Activated CD4-positive, alpha-beta T cell treated with anti-CD3 and anti-CD28 coated beads for 48 hours (primary cell): Measurements from ENCODE around the gene TMEM178A.
"Not testable (repeated sequence)": the region's sequence is repeated elsewhere in the genome, so short reads cannot be mapped to it uniquely, and the experiment has no call there.

Source experiments
- DNase-seq: peaks from one replicate; pipeline ENCODE4 v3.0.0-alpha.2; 2020

Gene TMEM178A

DNA sequence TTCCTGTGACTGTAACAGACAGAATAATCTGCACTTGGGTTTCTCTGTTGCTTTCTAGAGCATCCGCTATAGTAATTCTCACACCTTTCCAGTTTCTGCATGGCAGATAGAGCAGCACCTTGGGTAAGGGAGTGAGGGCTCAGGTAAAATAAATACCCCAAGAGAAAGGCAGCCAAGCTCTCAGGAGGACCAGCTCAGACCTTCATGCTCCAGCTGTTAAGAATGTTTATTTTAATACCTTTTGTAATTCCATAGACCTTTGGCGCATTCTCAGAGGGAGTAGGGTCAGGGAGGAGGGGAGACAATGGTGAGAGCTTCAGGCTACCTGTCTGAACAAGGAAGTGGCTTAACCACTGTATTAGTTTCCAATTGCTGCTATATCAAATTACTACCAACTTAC is 16.2 kb upstream of the TMEM178A start:
- DNase-seq, result no peak

DNA sequence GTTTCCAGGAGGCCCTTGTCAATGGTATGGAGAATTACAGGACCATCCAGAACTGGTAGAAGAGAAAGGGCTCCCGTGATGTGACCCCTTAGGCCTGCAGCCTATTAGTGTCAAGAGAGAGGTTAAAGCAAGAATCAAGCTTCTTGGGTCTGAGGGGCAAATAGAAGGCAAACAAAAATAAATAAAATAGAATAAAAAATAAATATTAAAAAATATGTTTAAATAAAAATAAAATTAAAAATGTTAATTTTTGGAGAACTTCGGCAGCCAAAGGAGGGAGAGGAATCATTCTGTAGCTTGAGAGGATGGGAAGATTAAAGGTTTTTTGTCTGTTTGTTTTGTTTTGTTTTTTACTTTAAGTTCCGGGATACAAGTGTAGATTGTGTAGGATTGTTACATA is 15.2 kb upstream of the TMEM178A start:
- DNase-seq, result no peak

DNA sequence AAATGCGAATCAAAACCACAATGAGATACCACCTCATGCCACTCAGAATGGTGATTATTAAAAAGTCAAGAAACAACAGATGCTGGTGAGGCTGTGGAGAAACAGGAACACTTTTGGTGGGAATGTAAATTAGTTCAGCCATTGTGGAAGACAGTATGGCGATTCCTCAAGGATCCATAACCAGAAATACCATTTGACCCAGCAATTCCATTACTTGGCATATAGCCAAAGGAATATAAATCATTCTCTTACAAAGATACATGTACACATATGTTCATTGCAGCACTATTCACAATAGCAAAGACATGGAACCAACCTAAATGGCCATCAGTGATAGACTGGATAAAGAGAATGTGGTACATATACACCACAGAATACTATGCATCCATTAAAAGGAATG is 9.5 kb upstream of the TMEM178A start:
- DNase-seq, result not testable (repeated sequence)

DNA sequence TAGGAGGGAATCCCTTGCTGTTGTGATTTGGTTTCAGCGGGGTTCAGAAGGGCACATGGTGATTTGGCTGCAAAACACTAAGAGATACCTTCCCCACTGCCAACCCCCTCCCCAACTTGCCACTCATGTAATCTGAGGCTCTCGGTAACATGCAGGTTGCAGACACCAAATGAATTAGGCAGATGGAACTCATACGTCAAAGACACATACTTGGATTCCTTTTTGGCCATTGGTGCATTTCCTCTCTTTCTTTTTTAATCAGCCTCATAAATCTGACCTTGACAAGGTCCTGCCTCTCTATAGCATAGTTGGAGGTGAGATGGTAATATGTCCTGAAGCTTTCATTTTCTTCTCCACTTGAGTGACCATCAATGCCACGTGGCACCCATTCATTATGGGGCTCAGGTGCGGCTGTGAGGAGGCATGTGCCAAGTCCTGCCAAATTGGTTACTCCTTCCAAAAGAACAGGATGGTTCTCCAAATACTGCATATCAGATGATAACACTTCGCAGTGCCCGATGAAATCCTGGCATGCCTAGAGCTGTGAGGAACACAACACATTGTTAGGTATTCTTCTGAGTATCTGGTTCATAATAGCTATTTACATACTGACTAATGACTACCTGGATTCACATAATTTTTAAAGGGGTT is 8.3 kb upstream of the TMEM178A start:
- DNase-seq, result no peak

DNA sequence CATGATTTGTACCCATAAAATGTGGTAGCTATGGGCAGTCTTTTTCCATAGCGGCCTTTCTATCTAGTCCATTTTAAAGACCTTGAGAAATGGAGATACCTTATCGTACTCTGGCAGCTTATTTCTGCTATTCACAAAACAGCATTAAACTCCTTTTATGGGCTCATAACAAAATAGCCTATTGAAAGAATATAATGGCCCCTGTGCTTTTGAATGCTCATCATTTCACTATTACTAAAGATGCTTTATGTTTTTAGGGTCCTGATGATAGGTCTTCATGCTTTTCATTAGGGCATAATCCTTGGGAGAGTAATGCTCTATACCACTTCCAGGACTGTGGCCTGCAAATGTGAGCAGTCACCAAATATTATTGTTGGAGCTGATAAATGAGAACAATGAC is 7.3 kb upstream of the TMEM178A start:
- no peak for DNase-seq

DNA sequence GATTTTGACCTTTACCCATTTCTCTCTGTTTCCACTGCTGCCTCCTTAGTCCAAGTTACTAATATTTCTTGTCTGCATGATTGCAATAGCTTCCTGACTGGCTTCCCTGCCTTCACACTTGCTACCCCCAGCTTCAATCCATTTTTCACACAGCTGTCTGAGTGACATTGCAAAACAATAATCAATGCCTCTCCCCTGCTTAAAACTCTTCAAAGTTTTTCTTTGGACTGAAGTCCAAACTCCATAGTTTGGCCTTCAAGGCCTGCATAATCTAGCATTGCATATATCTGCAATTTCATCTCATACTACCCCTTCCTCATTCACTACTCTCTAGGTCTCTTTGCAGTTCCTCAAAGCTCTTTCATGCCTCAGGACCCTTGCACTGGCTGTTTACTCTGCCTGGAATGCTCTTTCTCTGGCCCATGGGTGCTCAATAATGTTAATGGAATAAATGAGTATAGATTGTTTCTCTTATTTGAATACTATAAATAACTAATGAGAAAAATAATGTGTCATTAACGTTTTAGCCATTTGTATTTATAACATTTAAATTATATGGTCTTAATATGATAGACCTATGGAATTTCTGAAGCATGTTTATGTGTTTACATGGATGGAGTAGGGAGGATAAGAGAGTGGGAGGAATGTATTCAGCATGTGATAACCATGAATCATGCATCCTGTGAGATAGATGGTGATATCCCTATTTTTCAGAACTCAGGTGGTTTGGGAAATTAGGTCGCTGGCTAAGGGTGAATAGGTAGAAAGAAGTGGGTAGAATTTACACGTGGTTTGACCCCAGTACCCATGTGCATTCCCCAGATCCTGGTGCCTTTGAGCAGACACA is 5.7 kb upstream of the TMEM178A start:
- no peak for DNase-seq

DNA sequence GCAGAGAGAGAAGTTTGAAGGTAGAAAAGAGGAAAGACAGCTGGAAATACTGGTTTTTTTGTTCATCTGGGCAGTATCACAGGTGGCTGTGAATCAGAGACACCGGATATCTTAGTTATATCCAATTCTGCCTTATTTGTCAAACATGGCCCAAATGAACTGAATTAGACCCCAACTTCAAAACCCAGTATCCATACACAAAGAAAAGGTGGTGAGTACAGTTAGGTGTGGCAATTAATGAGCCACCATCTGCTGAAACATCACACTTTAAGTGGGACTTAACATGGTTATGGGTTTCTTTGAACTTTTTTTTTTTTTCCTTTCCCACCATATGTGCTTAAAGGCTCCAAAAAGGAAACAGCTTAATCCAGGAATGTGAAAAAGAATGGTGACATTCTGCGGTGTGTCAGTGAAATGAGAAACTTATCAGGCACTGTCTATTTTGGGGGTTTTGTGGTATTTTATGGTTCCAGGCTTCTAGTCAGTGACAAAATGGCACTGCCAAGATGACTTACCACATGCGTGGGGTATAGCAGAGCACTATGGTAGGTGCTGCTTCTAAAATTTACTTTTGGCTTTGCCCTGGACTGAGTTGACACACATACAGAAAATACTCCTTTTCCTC is 5.0 kb upstream of the TMEM178A start:
- no peak for DNase-seq

DNA sequence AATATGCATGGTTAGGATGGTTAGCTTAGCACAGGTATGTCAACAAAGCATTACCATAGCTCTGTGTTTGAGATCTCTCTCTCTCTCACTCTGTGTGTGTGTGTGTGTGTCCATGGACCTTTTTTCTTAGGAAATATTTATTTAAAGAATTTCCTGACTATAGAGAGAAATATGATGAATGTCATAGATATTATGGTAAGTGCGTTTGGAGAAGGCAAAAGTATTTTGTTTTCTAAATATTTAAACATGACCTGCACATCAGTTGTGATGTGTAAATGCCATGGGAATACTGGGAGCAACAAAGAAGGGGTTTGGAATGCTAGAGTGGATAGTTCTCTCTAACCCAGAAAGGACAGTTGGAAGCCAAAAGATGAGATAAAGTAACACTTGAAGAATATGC is 3.9 kb upstream of the TMEM178A start:
- DNase-seq, result no peak

DNA sequence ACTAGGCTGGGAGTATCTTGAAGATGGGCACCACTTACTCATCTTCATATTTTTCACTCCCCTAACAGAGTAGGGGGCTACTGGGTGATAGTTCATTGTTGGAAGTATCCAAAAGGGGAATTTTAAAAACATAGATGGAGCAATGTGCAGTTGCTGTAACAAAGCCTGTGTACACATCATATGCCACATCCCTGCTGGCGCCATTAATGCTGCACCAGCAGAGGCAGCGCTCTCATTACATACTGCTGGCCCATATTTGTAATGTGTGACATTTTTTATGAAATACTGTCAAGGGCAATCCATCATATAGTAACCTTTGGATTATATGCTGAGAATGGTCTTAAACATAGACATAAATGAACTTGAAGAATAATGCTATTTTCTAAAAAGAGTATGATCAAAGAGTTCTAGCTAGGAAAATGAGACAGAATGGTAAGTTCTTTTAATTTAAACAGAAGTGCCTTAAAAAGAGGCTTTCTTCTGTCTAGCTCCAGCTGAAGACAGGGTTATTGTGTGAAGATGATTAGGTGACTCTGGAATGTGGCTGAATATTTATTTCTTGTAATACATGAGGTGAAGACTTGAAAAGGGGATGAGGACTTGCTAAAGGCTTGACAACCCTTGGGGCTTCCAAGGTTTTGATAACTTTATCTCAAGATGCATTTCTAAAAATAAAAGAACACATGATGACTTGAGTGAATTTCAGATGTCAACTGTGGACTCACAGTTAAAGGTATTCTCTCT is 2.4 kb upstream of the TMEM178A start:
- DNase-seq, result no peak

DNA sequence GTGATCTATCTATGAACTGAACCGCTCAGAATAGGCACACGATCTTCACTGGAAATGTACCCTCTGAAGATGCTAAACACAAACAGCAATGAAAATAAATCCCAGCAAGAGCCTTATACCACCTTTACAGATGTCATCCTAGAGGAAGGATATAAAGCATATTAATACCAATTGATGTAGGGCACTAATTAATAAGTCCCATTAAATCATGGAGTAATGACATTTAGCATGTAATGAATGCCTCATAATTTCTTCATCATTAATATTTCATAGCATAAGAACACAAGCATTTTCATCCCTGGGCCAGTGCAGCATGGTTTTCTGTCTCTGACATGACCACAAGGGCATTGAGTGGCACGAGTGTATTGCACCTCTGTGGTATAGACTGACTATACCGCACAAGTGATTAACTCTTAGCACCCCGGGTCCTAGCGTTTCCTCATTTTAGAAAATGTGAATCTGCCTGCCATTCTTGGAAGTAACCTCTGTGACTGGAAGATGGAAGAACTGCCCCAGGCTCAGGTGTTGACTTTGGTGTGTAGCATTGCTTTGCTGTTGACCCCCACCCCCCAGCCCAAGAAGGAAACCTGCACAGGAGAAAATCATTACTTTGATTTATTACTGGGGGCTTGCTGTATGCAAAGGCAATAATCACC is 1.4 kb upstream of the TMEM178A start:
- no peak for DNase-seq

DNA sequence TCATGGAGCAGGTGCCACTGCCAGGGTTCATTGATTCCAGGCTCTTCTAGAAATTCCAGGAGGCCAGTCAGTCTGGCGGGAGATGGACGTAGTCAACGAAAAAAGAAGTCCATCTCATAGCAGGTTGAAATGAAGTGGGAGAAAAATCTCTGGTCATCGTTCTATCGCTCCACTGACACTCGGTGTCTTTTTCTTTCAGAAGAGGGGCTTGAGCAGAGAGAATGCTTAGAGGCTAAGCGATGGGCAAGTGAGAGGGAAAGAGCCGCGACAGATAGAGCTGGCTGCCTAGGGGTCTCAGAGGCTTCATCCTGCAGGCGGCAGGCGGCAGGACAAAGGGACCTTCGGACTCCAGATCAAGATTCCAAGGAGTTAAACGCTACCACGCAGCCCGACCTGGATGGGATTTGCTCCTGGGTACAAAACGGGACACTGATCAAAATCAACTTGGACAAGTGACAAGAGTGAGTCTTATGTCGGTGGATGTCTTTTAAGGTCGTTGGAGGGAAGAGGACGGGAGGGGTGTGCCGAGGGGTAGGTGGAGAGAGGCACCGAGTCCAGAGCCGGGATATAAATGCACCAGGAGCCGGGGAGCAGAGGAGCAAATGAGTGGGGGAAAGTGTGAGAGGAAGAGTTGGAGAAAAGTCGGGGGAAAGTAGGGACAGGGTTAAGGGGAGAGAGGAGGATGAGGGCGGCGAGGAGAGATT is 677 bp upstream of the TMEM178A start:
- DNase-seq, result no peak

DNA sequence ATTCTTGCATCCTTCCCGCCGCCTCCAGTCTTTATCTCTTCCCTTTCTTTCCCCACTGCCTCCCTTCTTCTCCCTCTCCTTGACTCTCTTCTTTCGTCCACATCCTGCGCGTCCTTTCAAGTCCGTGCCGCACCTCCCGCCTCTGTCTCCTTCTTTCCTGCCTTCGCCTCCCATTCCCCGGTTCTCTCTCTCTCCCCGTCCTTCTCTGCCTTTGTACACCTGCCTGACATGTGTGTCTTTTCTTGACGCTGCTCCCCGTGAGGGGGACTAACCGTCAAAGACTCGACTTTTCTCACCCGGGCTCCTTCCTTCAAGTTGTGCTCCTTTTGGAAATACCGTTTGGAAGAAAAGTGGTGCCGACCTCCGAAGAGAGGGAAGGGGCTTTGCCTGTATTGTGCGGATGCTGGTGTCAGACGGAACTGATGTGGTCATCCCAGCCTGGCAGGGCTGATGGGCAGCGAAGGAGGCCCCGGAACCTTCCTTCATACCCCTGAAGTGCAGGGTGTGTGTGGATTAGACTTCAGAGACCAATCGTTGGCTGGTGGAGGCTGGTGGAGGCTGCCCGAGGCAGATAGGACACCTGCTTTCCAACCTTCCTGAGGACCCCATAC is 879 bp downstream of the TMEM178A start:
- no peak for DNase-seq

DNA sequence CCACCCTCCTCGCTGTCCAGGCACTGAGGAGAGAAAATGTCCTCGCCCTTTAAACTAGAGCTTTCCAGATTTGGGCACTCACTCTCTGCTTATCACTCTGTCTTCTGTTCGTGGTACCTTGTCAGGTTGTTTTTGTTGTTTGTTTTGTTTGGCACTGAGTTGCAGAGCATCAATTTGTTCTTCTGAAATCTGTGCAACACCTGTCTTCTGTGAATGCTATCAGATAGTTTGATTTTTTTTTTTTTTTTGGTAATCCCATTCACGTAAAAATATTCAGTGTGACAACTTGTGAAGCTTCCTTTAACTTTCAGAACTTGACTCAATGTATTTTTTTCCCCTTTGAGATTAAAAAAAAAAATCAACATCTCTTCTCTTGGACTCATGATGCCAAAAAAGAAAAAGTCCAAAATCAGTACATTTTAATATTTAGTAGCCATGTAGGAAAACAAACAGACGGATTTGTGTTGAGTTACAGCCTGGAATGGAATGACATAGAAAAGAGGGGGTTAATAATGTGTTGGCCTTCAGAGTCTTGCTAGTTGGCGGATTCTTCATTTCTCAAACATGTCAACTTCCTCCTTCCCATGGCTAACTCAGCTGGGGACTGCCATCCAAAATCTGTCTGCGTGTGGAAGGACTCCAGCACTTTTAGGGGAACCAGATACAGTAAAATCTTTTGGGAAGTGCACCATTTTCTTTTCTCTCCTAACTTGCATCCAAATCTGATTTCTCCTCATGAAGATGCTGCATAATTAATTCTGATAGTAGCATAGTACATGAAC is 1.6 kb downstream of the TMEM178A start:
- no peak for DNase-seq

DNA sequence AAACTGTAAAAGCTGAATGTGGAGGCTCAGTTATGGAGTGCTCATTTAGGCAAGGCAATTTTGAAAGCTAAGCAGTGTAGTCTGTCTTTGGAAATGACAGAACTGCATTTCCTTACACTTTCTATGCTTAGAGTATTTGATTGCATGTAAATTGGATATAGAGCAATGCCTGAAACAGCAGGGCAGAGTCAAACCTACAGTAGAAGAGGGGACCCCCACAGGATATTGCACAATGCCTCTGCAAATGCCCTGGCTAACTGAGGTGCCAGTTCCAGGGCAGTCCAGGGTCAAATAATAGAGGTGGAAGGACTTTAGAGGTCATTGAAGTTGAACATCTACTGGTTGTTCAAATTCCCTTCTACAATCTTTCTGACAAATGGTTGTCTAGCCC is 2.2 kb downstream of the TMEM178A start:
- no peak for DNase-seq

DNA sequence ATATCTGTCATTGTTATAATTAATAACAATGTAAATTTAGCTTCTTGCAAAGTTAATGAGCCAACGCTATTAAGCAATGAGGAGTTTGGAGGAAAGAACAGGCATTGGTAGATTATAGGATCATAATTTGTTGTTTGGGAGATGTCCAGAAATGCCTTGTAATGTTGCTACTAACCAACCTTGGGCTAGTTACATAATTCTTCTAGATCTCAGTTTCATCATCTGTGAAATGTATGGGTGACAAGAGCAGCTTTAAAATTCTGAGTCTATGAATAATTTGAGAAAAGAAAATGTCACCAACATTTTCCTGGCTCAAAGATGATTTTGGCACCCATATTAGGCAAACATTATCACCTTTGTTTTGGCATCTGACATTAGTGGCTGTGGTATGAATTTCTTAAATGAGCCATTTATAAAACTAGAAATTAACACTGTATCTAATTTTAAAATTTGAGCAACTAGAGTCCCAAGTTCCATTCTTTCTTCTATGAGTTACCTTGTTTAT is 2.9 kb downstream of the TMEM178A start:
- no peak for DNase-seq

DNA sequence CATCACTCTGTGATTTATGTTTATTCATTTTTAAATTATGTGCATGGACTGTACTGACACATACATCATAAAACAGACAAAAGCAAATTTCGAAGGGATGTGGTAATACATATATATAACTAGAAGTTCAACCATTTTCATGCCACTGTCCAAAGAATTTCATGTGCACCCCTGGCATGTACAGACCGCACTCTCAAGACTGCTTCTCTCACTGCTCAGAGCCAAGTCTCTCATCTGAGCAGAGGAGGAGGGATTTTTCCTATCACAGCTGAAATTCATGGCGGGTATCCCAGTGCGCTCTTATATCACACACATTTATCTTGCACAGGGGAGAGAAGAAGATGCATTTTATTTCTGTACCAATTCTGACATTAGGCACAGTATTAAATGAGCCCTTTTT is 5.9 kb downstream of the TMEM178A start:
- DNase-seq, result no peak

DNA sequence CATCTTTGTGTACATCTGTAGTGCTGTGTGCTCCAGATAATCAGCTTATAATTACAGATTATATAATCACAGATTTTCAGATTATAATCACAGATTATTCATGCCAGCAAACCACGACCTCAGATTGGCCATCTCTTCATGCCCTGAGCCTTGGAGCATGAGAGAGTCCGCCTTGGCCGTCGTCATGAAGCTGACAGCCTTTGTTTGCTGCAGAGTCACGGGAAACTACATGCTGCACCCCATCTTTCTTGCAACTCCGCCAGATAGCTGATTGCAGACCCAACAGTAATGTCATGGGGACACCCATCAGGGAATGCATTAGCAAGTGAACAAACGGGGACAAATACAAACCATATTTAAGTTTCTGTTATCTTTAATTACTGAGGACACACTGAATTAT is 7.3 kb downstream of the TMEM178A start:
- DNase-seq, result no peak

DNA sequence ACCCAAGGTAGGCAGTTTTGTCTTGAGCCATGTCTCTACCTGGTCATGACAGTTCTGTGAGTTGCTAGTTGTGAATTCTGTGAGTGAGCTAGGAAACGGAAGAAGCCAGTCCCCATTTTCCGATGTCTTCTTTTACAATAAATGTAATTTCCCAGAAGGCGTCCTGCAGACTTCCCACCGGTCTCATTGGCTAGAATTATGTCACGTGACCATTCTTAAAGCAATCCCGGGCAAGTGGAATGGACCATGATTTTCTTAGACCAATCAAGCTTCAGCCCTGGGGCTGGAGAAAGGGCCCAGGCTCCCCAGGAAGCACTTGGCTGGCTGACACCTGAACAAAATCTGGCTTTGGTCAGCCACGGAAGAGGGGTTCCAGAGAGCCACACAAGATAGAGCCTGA is 10.6 kb downstream of the TMEM178A start:
- no peak for DNase-seq

DNA sequence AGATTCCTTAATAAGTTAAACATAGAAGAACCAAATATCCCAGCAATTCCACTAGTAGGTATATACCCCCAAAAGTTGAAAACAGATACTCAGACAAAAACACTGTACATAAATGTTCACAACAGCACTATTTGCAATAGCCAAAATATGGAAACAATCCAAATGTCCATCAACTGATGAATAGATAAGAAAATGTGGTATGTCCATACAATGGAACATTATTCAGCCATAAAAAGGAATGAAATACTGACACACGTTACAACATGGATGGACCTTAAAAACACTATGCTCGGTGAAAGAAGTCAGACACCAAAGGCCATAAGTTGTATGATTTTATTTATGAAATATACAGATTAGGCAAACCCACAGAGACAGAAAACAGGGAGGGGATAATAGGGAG is 12.5 kb downstream of the TMEM178A start:
- no peak for DNase-seq

DNA sequence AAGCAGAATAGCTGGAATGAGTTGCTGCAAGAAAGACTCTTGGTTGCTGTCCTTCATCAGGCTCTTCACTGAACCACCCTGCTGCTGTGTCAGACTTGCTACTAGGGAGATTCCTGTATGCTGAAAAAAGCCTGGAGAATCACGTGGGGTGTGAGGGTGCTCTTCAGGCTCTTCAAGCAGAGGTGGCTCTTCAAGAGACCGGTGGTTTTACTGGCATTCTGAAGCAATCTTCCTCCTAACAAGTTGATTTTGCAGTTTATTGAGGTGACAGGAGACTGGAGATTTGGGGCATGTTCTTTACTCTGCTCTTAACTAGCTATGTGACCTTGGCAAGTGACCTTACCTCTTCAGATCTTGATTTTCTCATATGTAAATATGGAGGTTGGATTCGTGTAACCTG is 14.1 kb downstream of the TMEM178A start:
- DNase-seq, result no peak
